Hippocampal formation (tissue), 2 donors: Measurements from ENCODE around the gene ZBTB46.
"Not testable (repeated sequence)": the region's sequence is repeated elsewhere in the genome, so short reads cannot be mapped to it uniquely, and the experiment has no call there.

Experiments used
- DNase-seq, 2 donors: peaks; one replicate each; lab custom pipeline; 2025; lab: John Stamatoyannopoulos, UW

Gene ZBTB46

DNA sequence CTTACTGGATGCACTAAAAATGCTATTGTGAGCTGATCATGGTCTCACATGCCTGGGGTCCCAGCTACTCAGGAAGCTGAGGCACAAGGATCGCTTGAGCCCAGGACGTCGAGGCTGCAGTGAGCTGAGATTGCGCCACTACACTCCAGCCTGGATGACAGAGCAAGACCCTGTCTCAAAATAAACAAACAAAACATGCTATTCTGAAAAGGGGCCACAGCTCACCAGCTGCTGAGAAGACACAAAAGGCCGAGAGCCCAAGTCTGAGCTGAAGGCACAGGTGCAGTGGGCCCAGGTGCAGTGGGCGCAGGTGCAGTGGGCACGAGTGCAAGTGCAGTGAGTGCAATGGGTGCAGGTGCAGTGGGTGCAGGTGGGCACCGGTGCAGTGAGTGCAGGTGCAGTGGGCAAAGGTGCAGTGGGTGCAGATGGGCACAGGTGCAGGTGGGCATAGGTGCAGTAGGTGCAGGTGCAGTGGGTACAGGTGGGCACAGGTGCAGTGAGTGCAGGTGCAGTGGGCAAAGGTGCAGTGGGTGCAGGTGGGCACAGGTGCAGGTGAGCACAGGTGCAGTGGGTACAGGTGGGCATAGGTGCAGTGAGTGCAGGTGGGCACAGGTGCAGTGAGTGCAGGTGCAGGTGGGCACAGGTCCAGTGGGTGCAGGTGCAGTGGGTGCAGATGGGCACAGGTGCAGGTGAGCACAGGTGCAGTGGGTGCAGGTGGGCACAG, 16.0 kb downstream of the ZBTB46 start:
- no peak for DNase-seq

DNA sequence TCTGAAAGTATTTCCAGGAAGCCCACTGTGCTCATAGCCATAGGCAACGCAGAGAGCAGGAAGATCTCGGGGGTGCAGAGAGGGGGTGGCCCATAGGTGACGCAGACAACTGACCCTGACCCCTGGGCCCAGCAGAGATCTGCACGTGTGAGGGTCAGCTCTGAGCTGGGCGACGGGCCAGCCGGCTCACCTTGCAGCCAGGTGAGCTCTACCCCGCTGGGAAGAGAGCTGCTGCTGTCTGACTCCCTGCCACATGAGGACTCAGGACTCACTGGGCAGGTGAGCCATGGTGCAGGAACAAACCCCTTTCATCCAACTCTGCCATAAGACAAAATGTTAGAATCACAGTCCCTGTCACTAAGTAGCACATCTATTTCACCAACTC, 19.6 kb downstream of the ZBTB46 start:
- no peak for DNase-seq

DNA sequence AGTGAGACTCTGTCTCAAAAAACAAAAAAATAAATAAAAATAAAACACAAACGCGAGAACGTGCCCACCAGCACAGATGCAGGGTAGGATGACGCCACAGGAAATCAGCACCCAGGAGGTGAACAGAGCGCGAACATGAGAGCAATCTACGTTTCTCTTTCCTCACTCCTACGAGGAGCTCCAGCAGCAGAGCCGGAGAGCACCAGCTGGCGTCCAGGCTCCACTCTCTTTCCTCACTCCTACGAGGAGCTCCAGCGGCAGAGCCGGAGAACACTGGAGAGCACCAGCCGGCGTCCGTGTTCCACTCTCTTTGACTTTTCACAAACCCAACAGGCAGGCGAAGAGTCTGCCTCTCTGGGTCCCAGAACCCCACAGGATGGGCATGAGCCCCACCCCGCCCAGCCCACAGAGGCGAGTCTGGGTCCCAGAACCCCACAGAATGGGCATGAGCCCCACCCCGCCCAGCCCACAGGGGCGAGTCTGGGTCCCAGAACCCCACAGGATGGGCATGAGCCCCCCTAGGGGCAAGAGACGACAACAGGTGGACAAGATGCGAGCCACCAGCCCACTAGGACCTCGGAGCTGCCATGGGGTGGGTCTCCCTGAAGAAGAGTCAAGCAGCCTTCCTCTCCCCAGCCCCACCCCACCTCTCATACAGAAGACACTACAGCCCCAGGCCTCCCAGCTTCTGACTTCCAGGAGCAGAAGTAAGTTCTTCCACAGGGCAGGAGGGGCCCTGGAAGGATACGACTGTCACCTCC, 20.2 kb downstream of the ZBTB46 start:
- DNase-seq, result no peak

DNA sequence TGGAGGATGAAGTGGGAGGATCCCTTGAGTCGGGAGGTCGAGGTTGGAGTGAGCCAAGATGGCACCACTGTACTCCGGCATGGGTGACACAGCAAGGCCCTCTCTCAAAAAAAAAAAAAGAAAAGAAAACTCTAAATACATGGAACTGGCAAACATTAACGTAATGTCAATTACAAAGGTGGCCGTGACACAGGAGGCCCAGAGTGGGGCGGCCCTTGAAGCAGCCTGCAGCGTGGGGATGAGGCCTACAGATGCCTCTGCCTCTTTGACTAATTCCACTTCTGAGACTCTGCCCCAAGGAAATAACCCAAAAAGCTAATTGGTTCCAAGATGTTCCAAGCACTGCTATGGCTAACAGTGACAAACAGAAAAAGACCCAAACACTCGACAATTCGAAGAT, 21.2 kb downstream of the ZBTB46 start:
- DNase-seq, result no peak

DNA sequence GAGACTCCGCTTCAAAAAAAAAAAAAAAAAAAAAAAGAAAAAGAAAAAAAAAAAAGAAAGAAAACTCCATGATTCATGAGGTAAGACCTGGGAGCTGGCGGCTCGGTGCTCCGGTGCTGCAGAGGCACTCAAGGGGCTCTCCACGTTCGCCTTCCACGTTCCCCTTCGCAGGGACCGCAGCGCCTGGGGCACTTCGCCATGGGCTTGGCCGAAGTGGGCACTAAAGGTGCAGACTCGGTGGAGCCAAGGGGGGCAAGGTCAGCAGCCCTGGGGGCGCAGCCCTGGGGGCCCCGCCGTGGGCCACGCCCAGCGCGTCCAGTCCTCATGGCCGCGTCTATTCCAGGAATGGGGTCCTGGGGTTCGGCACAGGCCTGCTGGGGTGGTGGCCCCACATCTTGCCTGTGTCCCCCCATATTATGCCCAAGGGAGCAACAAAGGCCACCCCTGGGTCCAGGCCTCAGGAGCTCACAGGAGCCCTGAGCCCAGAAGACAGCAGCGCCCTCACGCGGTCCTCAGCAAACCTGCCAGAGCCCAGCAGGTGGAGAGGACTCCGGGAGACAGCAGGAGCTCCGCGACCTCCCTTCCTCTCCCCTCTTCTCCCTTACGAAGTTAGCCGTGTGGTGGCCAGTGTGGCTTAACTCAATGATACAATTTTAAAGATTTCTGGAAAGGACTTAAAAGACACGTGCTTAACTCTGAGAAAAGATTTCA, 21.9 kb downstream of the ZBTB46 start:
- DNase-seq, result no peak

DNA sequence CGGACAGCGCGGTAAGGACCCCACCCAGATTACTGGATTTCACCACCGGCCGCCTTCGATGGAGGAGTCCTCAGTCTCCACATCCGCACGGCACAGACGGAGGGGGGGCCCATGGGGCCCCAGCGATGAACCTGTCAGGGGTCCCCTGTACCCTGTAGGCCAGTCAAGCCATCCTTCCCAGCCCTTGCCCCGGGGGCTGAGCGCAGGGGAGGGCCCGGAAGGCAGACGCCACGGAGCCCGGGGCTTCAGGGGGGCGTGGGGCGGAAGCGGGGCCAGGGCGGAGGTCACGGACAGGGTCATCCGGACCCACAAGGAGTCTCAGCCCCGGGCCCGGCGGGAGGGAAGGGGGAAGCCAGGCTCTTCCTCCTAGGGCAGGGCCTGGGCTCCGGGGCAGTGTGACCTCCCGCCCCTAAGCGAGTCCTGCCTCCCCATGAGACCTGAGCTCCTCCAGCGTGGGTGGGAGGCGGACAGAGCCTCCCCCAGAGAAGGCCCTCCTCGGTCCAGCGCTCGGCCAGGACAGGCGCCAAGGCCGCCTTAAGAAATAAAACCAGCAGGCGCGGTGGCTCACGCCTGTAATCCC, 22.8 kb downstream of the ZBTB46 start:
- no peak for DNase-seq

DNA sequence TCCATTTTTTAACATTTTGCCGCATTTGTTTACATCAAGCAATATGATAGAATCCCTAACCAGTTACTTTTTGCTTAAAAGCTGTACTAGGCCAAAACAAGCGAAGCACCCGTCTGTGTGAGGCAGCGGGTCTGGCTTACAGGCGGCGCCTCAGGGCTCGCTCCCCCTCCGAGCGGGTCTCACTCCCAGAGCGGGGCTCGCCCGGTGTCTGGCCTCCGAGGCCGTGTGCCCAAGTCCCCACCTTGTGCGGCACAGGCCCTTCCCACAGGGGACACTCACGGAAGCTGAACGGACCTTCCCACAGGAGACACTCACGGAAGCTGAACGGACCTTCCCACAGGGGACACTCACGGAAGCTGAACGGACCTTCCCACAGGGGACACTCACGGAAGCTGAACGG, 23.4 kb downstream of the ZBTB46 start:
- no peak for DNase-seq

DNA sequence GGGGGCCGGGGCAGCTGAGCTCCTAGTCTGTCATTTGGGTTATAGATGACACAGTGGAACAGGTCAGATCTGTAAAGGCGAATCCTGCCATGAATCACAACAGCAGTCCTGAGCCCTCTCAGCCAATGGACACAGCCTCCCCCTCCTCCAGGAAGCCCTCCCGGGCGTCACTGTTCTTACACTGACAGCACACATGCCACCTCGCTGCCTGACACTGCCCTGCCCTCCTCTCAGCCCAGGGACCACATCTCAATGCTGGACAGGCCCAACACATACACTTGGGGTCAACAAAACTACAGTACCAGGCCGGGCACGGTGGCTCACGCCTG, 26.8 kb downstream of the ZBTB46 start:
- no peak for DNase-seq

DNA sequence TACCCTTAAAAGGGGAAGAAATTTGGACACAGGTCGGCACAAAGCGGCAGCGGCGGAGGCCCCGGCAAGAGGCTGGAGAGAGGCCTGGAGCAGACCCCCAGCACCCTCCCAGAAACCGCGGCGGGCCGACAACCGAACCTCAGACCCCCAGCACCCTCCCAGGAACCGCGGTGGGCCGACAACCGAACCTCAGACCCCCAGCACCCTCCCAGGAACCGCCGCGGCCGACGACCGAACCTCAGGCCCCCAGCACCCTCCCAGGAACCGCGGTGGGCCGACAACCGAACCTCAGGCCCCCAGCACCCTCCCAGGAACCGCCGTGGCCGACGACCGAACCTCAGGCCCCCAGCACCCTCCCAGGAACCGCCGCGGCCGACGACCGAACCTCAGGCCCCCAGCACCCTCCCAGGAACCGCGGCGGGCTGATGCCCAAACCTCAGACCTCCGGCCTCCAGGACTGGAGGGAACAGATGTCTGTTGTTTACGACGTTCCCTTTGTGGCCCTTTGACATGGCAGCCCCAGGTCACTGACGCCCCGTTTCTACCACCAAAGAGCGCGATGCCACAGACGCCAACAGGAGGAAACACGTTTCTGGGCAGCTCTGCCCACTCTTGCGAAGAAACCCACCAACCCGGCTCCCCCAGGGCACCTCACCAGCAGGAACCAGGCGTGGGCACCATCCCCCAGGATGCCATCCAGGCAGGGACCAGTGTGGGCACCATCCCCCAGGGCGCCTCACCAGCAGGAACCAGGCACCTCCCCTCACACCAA, 28.4 kb downstream of the ZBTB46 start:
- no peak for DNase-seq

DNA sequence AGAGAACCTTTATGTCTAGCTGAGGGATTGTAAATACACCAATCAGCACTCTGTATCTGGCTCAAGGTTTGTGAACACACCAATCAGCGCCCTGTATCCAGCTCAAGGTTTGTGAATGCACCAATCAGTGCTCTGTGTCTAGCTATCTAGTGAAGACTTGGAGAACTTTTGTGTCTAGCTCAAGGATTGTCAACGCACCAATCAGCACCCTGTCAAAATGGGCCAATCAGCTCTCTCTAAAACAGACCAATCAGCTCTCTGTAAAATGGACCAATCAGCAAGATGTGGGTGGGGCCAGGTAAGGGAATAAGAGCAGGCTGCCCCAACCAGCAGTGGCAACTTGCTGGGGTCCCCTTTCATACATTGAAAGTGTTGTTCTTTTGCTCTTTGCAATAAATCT, 29.9 kb downstream of the ZBTB46 start:
- DNase-seq, result not testable (repeated sequence)

DNA sequence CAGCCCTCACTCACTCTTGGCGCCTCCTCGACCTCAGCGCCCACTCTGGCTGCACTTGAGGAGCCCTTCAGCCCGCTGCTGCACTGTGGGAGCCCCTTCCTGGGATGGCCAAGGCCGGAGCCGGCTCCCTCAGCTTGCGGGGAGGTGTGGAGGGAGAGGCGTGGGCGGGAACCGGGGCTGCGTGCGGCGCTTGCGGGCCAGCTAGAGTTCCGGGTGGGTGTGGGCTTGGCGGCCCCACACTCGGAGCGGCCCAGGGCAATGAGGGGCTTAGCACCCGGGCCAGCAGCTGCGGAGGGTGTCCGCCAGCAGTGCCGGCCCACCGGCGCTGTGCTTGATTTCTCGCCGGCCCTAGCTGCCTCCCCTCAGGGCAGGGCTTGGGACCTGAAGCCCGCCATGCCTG, 30.7 kb downstream of the ZBTB46 start:
- DNase-seq, result not testable (repeated sequence)

DNA sequence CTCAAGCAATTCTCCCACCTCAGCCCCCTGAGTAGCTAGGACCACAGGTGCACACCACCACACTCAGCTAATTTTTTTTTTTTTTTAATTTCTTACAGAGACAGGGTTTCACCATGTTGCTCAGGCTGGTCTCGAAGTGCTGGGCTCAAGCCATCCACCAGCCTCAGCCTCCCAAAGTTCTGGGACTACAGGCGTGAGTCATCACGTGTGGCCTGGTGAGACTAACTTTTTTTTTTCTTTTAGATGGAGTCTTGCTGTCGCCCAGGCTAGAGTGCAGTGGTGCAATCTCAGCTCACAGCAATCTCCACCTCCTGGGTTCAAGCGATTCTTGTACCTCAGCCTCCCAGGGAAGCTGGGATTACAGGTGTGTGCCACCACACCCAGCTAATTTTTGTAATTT, 31.9 kb downstream of the ZBTB46 start:
- DNase-seq, result not testable (repeated sequence)

DNA sequence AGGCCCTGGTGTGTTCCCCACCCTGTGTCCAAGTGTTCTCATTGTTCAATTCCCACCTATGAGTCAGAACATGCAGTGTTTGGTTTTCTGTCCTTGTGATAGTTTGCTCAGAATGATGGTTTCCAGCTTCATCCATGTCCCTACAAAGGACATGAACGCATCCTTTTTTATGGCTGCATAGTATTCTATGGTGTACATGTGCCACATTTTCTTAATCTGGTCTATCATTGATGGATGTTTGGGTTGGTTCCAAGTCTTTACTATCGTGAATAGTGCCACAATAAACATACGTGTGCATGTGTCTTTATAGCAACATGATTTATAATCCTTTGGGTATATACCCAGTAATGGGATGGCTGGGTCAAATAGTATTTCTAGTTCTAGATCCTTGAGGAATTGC, 33.9 kb downstream of the ZBTB46 start:
- not testable (repeated sequence) for DNase-seq

DNA sequence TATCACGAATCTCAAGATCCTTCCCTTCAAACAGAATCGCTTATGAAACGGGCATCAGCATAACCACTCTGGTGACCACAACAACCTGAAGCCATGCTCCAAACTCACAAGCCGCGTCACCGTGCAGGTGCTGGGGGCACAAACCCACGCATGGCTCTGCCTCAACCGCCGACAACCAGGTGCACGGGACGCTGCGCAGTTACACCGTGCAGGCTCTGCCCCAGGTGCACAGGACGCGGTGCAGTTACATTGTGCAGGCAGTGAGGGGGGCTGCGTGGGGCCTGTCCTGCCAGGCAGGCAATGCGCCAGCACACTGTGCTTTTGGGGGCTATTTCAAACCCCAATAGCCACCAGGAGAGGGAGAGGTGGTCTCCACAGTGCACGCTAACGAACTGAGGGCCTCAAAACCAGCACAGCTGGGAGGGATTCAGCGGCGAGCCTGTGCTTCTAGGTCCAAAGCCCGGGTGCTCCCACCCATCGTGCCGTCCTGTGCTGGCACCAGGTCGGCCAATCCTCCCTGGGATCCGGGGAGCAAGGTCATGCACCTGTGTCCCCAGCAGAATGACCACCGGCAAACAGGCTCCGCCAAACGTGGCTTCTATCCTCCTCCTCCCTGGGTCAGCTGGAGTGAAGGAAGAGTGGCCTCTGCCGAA, 35.8 kb downstream of the ZBTB46 start:
- DNase-seq, result no peak

DNA sequence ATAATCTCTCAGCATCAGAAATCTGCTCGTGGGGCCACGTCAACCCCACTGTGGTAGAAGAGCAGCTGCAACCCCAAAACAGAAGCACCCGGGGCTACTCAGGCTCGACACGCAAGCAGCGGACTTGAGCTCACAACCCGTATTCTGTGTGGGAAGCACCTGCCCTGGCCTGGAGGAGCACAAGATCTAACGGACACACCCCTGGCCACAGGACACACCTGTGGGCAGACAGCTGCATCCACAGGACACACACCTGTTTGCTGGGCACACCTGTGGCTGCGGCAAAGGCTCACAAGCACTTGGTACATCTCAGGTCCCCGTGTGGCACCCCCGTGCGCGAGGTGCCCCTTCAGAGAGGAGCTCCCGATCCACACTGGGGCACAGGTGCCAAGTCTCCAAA, 36.5 kb downstream of the ZBTB46 start:
- no peak for DNase-seq

DNA sequence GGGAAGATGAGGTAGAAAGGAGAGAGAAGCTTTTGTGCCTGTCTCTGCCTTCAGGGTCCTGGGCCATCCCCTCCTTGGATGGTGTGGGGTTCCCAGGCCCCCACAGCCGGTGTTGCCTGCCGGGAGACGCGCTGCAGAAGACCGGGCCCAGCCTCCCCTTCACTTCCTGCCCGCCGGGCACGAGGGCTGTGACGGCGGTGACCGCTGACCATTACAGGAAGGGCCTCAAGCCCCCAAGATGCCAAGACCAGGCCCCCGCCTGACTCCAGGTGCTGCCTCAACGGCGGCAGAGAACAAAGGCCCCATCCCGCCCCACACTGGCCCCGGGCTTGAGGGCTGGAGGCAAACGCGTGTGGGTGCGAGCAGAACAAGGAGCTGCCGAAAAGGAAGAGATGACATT, 38.2 kb downstream of the ZBTB46 start:
- DNase-seq, result no peak

DNA sequence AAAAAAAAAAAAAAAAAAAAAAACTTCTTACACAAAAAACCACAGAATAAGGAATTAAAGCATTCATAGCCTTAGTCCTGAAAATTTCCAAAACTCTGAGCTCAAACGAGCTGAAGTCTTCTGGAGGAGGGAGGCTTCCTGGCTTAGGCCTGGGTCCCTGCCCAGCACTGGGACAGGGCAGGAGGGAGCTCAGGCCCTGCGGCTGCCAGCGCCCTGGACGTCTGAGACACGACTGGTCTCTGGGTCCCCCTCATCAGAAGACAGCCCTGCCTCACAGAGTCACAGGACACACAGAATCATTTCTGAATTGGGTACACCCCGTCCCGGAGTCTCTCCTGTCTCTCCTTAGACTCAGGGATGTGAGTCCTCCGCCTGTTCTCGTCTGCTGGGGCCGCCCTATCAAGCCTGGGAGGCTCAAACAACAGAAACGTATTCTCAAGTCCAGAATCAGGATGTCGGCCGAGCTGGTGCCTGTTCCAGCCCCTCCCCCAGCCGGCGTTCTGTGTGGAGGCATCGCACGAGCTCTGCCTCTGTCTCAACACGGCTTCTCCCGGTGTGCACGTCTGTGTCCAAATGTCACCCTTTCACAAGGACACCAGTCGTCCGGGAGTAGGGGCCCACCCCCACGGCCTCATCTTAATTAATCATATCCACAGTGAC, 39.4 kb downstream of the ZBTB46 start:
- no peak for DNase-seq

DNA sequence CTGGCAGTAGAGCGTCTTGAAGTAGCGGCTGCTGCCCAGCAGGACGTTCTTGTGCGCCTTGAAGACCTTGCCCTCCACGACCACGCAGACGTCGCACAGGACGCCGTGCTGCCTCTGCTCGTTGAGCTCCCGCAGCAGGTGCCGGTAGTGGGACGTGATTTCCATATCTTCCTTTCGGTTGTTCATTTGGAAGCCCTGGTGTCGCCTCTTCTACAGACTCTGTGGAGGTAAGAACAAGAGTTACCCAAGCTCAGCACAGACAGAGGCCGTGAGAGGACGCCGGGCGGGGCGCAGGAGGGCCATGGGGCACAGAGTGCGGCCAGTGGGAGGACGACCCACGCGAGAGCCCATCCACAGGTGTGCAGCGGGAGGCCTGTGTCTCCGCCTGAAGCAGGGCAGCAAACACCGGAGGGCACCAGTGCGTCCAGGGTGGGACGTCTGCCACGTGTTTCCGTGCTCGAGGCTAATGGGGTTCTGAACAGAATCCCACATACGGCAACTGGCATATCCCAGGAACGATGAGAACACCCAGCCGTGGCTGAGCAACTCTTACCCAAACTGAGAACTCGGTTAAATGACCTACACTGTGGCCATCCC, 40.4 kb downstream of the ZBTB46 start:
- no peak for DNase-seq

DNA sequence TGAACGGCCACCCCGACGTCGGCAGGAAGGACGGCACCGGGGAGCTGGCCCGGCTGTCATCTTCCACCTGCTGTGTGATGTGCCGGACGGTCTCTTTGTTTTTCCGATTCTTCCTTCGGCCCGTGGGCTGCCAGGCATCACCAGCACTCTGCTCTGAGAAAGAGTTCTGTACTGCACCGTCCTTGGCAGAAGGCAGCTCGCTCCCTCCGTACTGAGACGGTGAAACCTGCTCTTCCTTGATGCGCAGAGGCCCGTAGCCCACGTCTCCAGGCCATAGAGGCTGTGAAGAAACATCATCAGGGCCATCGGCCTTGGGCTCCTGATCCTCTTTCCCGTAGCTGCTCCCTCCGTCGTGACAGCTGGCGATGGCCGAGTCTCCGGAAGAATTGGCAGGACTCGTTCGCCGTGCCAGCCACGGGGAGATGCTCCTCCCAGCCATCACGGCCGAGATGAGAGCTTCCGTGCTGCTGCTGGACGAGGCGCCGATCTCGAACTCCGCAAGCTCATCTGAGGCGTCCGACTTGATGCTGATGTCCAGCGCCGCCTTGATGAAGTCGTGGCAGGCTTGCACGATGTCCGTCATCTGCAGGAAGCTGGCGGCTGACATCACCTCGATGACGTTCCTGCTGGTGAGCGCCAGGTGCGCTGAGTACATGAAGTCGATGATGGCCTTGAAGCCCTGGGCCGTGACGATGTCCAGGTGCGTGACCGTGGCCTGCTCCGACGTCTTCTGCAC, 41.1 kb downstream of the ZBTB46 start:
- DNase-seq, result no peak

DNA sequence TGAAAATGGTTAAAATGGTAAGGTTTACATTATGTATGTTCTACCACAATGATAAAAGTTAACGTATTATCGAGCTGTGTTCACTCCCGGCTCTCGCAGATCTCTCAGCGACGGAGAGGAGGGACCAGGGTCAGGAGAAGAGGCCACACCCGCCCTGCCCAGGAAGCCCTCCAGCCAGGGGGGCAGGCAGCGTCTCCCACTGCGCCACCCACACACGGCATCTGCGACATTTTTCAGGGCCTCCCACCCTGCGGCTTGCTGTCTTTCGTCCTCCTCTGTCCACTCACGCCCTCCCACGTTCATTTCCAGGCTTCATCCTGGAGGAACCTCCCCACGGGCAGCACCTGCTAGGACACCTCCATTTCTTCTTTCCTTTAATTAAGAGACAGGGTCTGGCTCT, 43.3 kb downstream of the ZBTB46 start:
- DNase-seq, result no peak
